DMS79 treated with DMSO at 0.1 percent for 48 hours (cell line): Measurements from ENCODE around the gene FRG2B.
"Not testable (repeated sequence)": the region's sequence is repeated elsewhere in the genome, so short reads cannot be mapped to it uniquely, and the experiment has no call there.

Experiments used
- DNase-seq: peaks from one replicate; lab custom pipeline; 2025; lab: John Stamatoyannopoulos, UW

FRG2B gene

DNA sequence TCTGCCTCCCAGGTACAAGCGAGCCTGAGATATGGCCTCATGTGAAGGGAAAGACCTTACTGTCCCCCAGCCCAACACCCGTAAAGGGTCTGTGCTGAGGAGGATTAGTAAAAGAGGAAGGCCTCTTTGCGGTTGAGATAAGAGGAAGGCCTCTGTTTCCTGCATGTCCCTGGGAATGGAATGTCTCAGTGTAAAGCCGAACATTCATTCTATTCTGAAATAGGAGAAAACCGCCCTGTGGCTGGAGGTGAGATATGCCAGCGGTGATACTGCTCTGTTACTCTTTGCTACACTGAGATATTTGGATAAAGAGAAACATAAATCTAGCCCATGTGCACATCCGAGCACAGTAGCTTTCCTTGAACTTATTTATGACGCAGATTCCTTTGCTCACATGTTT is 26.7 kb downstream of the FRG2B start:
- not testable (repeated sequence) for DNase-seq

DNA sequence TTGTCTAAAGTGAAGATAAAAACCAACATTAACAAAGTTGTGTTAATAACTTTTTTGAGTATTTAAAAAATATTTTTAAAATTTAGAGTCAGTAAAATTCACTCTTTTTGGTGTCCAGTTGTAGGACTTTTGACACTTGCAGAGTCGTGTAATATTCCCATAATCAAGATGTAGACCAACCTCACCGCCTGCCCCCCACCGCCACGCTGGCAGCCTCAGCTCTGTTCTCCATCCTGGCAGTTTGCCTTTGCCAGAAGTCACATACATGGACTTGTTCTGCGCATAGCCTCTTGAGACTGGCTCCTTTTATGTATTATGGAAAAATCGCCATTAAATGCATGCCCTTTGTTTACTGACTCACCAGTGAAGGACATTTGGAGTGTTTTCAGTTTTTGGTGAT is 33.9 kb downstream of the FRG2B start:
- no peak for DNase-seq

- DNase-seq, result no peak
These were observed 35.6 kb downstream of the FRG2B start for GRCh38 chr10:133590970-133591359.

DNA sequence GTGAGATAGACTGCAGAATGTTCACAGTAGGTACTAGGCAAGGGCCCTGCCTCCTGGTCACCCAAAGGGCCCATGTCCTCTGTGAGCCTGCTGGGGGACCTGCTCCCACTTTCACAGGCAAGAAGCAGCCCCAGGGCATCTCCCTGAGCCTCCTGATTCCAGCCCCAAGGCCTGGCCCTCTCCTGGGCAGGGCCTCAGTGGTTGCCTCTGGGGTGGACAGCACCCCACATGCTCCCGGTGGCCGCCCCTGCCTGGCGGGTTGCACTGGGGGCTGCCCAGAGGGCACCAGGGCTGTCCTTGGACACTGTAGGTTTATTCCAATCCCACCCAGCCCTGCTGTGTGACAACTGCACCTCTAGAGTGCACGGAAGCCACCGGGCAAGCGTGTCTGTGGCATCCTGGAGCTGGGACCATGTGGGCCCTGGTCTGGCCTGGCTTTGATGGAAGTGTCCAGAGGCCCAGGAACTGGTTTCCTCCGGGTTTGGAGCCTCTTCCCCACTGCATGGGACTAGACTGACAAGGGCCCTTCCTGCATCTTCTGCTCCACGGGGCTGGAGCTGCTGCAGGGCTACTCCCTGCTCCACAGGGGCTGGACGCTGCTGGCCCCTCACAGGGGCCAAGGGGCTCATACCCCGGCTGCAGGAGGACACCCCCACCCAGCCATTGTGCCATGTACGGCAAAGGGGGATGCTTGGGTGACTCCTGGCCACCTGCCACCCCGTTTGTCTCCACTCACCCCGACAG is 36.2 kb downstream of the FRG2B start:
- DNase-seq, result no peak

DNA sequence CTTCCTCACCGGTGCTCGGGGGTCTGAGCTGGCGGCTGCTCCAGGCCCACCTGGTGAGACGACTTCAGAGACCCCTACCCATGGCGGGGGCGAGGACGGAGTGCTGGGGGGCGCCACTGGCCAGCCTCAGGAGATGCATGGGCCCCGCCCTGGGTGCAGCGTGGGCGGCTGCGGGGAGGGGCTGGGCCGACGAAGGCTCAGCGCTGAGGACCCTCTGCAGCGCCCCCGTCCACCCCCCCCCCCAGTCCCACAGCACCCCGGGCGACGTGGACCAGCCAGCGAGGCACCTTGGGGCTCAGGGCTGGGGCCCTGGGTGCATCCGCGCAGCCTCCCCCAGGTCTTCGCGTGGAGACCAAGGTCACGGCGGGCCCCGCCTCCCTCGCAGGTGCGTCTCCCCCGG is 49.6 kb downstream of the FRG2B start:
- not testable (repeated sequence) for DNase-seq
